H1 (cell line): ENCODE results near the gene PCNX3. TPM values are rescaled to one million over a fixed set of nuclear protein-coding genes. Genes with fewer than 3 reads are reported as not detected.

Experiments
- CTCF ChIA-PET: fragments of 300-600 bp; sonication (Branson Sonifier 250); formaldehyde crosslinking; loops from one replicate; lab custom pipeline; 2021; ENCODE audit not compliant: partially characterized antibody; lab: Charles Lee
- POLR2A ChIA-PET: fragments of 300-600 bp; sonication (Branson Sonifier 250); formaldehyde crosslinking; loops from one replicate; lab custom pipeline; 2021; ENCODE audit warnings: inconsistent platforms; ENCODE audit not compliant: partially characterized antibody; lab: Charles Lee
- DNase-seq, 2 experiments: peaks; one replicate each; pipeline versions ENCODE4 v3.0.0 to v3.0.0-alpha.2; 2010 to 2022; ENCODE audit warnings: low spot score in 2 of 2, low read depth in 1 of 2, mixed read lengths in 1 of 2
- FAIRE-seq: peaks from 2 replicates; lab custom pipeline; 2011; peaks lifted over from hg19 to GRCh38; lab: Jason Lieb, UNC
- H2AFZ ChIP-seq: 2 replicates; pipeline ENCODE4 v1.8.1; 2012; ENCODE audit warnings: low read length, inconsistent platforms
- H2AK5ac ChIP-seq: 2 replicates; pipeline ENCODE4 v1.6.1; 2013; ENCODE audit warnings: low read depth, low read length
- H2BK120ac ChIP-seq: replicated peaks from 2 replicates; pipeline ENCODE3; 2013; ENCODE audit warnings: low read depth, low read length, inconsistent platforms
- H2BK12ac ChIP-seq: 2 replicates; pipeline ENCODE4 v1.6.1; 2013; ENCODE audit warnings: low read depth, low read length
- H2BK15ac ChIP-seq: 2 replicates; pipeline ENCODE4 v1.6.1; 2013; ENCODE audit warnings: low read length
- H2BK20ac ChIP-seq: 2 replicates; pipeline ENCODE4 v1.6.1; 2013; ENCODE audit warnings: low read length
- H2BK5ac ChIP-seq: 2 replicates; pipeline ENCODE4 v1.6.1; 2013; ENCODE audit warnings: low read depth, low read length
- H3K14ac ChIP-seq: 2 replicates; pipeline ENCODE4 v1.6.1; 2013; ENCODE audit warnings: inconsistent platforms; ENCODE audit not compliant: insufficient read length
- H3K18ac ChIP-seq: 2 replicates; pipeline ENCODE4 v1.6.1; 2013; ENCODE audit warnings: low read length; ENCODE audit errors: extremely low read depth
- H3K23ac ChIP-seq: 2 replicates; pipeline ENCODE4 v1.6.1; 2013; ENCODE audit warnings: inconsistent platforms; ENCODE audit not compliant: insufficient read length
- H3K23me2 ChIP-seq: 2 replicates; pipeline ENCODE4 v1.6.1; 2013; ENCODE audit warnings: low read depth, low read length
- H3K27ac ChIP-seq: 2 replicates; pipeline ENCODE4 v1.6.1; 2011; ENCODE audit warnings: low read depth, low read length, inconsistent platforms
- H3K27me3 ChIP-seq, 4 experiments: replicated peaks in 1 of 4; 1 replicate in 1 of 4; 2 replicates in 3 of 4; pipeline versions ENCODE4 v1.6.1 to v1.8.1; 2011 to 2013; ENCODE audit warnings: low read length in 3 of 4, mild to moderate bottlenecking in 3 of 4, inconsistent platforms in 2 of 4, mixed read lengths in 2 of 4, moderate library complexity in 1 of 4; ENCODE audit not compliant: control insufficient read depth in 3 of 4, insufficient read depth in 3 of 4; ENCODE audit errors: extremely low read depth in 1 of 4
- H3K36me3 ChIP-seq, 4 experiments: 2 replicates each; pipeline versions ENCODE4 v1.6.1 to v1.8.1; 2011 to 2013; ENCODE audit warnings: mild to moderate bottlenecking in 4 of 4, low read length in 3 of 4, moderate library complexity in 2 of 4, control low read depth in 1 of 4, inconsistent platforms in 1 of 4; ENCODE audit not compliant: insufficient read depth in 4 of 4, control insufficient read depth in 2 of 4
- H3K4ac ChIP-seq: replicated peaks from 2 replicates; pipeline ENCODE3; 2013; ENCODE audit warnings: low read length, low read depth, mixed read lengths, inconsistent platforms; ENCODE audit not compliant: insufficient read length
- H3K4me1 ChIP-seq, 4 experiments: replicated peaks in 1 of 4; 1 replicate in 1 of 4; 2 replicates in 3 of 4; pipeline versions ENCODE4 v1.6.1 to v1.8.1; 2011 to 2013; ENCODE audit warnings: low read length in 3 of 4, inconsistent platforms in 2 of 4, mixed read lengths in 1 of 4; ENCODE audit not compliant: insufficient read depth in 4 of 4, control insufficient read depth in 3 of 4
- H3K4me2 ChIP-seq, 2 experiments: 2 replicates each; pipeline versions ENCODE4 v1.6.1 to v1.8.1; 2011 to 2013; ENCODE audit warnings: low read depth in 2 of 2, low read length in 2 of 2, control low read depth in 1 of 2, inconsistent platforms in 1 of 2, mild to moderate bottlenecking in 1 of 2; ENCODE audit not compliant: insufficient read depth in 1 of 2
- H3K4me3 ChIP-seq, 4 experiments: fragments of 200-600, 300-600 bp in 1 of 4; sonication (generic), shearing (Covaris generic), sonication (Bioruptor Twin) in 1 of 4; 2 replicates each; pipeline versions ENCODE4 v1.5.1 to v1.8.1; 2011 to 2016; ENCODE audit warnings: low read length in 4 of 4, low read depth in 3 of 4, control low read depth in 2 of 4, inconsistent platforms in 2 of 4, mild to moderate bottlenecking in 2 of 4, mixed read lengths in 1 of 4, moderate library complexity in 1 of 4; ENCODE audit not compliant: insufficient read depth in 2 of 4; ENCODE audit errors: extremely low read depth in 1 of 4
- H3K56ac ChIP-seq: replicated peaks from 2 replicates; pipeline ENCODE3; 2013; ENCODE audit warnings: low read depth, mild to moderate bottlenecking, mixed read lengths, low read length, inconsistent platforms; ENCODE audit not compliant: insufficient read length
- H3K79me1 ChIP-seq: 2 replicates; pipeline ENCODE4 v1.6.1; 2013; ENCODE audit warnings: low read depth, low read length, control low read depth
- H3K79me2 ChIP-seq, 2 experiments: 2 replicates each; pipeline versions ENCODE4 v1.6.1 to v1.8.1; 2012 to 2013; ENCODE audit warnings: low read length in 2 of 2, mild to moderate bottlenecking in 2 of 2, inconsistent platforms in 1 of 2; ENCODE audit not compliant: insufficient read depth in 2 of 2, control insufficient read depth in 1 of 2
- H3K9ac ChIP-seq, 4 experiments: replicated peaks in 1 of 4; 1 replicate in 1 of 4; 2 replicates in 3 of 4; pipeline versions ENCODE4 v1.6.1 to v1.8.1; 2011 to 2013; ENCODE audit warnings: low read depth in 3 of 4, low read length in 3 of 4, control low read depth in 2 of 4, mild to moderate bottlenecking in 2 of 4, moderate library complexity in 2 of 4, inconsistent platforms in 1 of 4; ENCODE audit errors: extremely low read depth in 1 of 4
- H3K9me3 ChIP-seq, 2 experiments: 2 replicates each; pipeline versions ENCODE4 v1.6.1 to v1.8.1; 2012 to 2013; ENCODE audit warnings: mild to moderate bottlenecking in 2 of 2, moderate library complexity in 2 of 2, control low read depth in 1 of 2, inconsistent platforms in 1 of 2, low read depth in 1 of 2, low read length in 1 of 2, mixed read lengths in 1 of 2; ENCODE audit not compliant: insufficient read depth in 2 of 2
- H4K20me1 ChIP-seq, 2 experiments: replicated peaks in 1 of 2; 2 replicates each; pipeline versions ENCODE3 to v1.8.1; 2011 to 2013; ENCODE audit warnings: inconsistent platforms in 2 of 2, low read length in 2 of 2, mild to moderate bottlenecking in 1 of 2; ENCODE audit not compliant: insufficient read depth in 2 of 2, control insufficient read depth in 1 of 2
- H4K5ac ChIP-seq: 2 replicates; pipeline ENCODE4 v1.6.1; 2013; ENCODE audit warnings: low read length, low read depth, mixed read lengths, inconsistent platforms; ENCODE audit not compliant: insufficient read length
- H4K8ac ChIP-seq: 2 replicates; pipeline ENCODE4 v1.8.0; 2013; ENCODE audit warnings: mild to moderate bottlenecking, moderate library complexity, low read length, inconsistent platforms; ENCODE audit not compliant: insufficient read depth; ENCODE audit errors: extremely low read depth
- H4K91ac ChIP-seq: replicated peaks from 2 replicates; pipeline ENCODE3; 2013; ENCODE audit warnings: low read length, mixed read lengths, inconsistent platforms; ENCODE audit not compliant: insufficient read length
- CBX8 ChIP-seq: fragments of 300-800, 300-1000 bp; sonication (generic); IDR thresholded peaks from 2 replicates; pipeline ENCODE4 v1.7.1; 2016; ENCODE audit warnings: low read depth, low read length, borderline replicate concordance
- EGR1 ChIP-seq: IDR thresholded peaks from 2 replicates; pipeline ENCODE4 v1.6.1; 2011; ENCODE audit warnings: low read depth, low read length, borderline replicate concordance
- HDAC6 ChIP-seq: IDR thresholded peaks from one replicate; pipeline ENCODE4 v1.7.1; 2012; ENCODE audit warnings: low read depth, mild to moderate bottlenecking, inconsistent platforms, low read length, moderate library complexity
- KDM1A ChIP-seq: fragments of 200-600, 300-600 bp; sonication (generic); IDR thresholded peaks from 2 replicates; pipeline ENCODE4 v1.7.1; 2016; ENCODE audit warnings: mild to moderate bottlenecking, low read length, borderline replicate concordance
- NANOG ChIP-seq: IDR thresholded peaks from 2 replicates; pipeline ENCODE4 v1.6.1; 2011; ENCODE audit warnings: low read length, low read depth, mild to moderate bottlenecking, inconsistent platforms; ENCODE audit not compliant: insufficient read depth, poor library complexity, severe bottlenecking
- RFX5 ChIP-seq: IDR thresholded peaks from 2 replicates; pipeline ENCODE4 v1.6.1; 2011; ENCODE audit warnings: low read depth, low read length, improper control_type of control experiment, borderline replicate concordance
- TCF12 ChIP-seq: IDR thresholded peaks from 2 replicates; pipeline ENCODE4 v1.6.1; 2011; ENCODE audit warnings: low read depth, mild to moderate bottlenecking, low read length
- YY1 ChIP-seq: IDR thresholded peaks from 2 replicates; pipeline ENCODE4 v1.6.1; 2011; ENCODE audit warnings: low read depth, mild to moderate bottlenecking, low read length
- WGBS, 2 experiments: shearing (Covaris generic) in 1 of 2; methylation state at CpG; one replicate each; pipeline versions ENCODE4 v1.1.6 to v1.1.7; 2013 to 2015; ENCODE audit warnings: low lambda C conversion rate in 2 of 2, mixed read lengths in 2 of 2, inconsistent platforms in 1 of 2, low coverage in 1 of 2, missing lambda C conversion rate in 1 of 2; ENCODE audit not compliant: insufficient replicate concordance in 2 of 2, insufficient coverage in 1 of 2, insufficient read length in 1 of 2; ENCODE audit errors: extremely low coverage in 1 of 2, missing lambda C conversion rate in 1 of 2; 5-methylcytosine and 5-hydroxymethylcytosine counted together
- polyA plus RNA-seq, 7 experiments: library from polyadenylated mRNA; depleted of rRNA in 3 of 7; stranded (reverse) in 5 of 7; unstranded in 2 of 7; fragments of >200 nt in 5 of 7; fragments of 200-250 nt in 2 of 7; gene quantifications; 1 replicate in 5 of 7; 2 replicates in 1 of 7; 4 replicates in 1 of 7; pipeline versions ENCODE4 v1.2.1 to v1.2.3, GENCODE V29; 2011 to 2013; ENCODE audit warnings: missing spikeins in 2 of 7, mixed read lengths in 2 of 7
- total RNA-seq: library from RNA; stranded (reverse); fragmentation: NEBNext Ultra II Directional; extraction: Animal tissue kit (Norgen Biotek cat#: 25700); gene quantifications from 2 replicates; pipeline ENCODE4 v1.2.1, GENCODE V29; 2021
- TF ChIP-seq, protein P1 (sequence below): IDR thresholded peaks from 2 replicates; pipeline ENCODE4 v1.6.1; 2012; ENCODE audit warnings: low read length, inconsistent platforms

PCNX3 gene
- total and polyA plus RNA-seq, 2 of the 8 experiments (the other 6 are each of a cell fraction or from before 2014, with no cell fraction given), result 27.2 to 38.8 TPM

- POLR2A ChIA-PET, result interaction anchor here (1.0 to 5.3 kb wide), 5 partner anchors 9 to 182 kb away, joined by 3 to 56 read pairs (median 39); partner anchors contain the start of genes RELA, SIPA1 and SNX32
- H3K23me2 ChIP-seq, result peaks cover 8% of the 10 kb centered on the region; the same call in 1 of the 2 replicates
- H3K18ac ChIP-seq, result no peak overlapping the region
- no peak overlapping the region for H2BK12ac ChIP-seq
- H4K20me1 ChIP-seq, result peaks cover 2 to 11% of the 10 kb centered on the region in 2 experiments
- CTCF ChIA-PET, result interaction anchor here (0.9 to 3.7 kb wide), 5 partner anchors 9 to 199 kb away, joined by 3 to 16 read pairs (median 4); partner anchors contain the start of genes RELA and SIPA1
- H2AFZ ChIP-seq, result no peak overlapping the region
- DNase-seq (no peak), FAIRE-seq (no peak)
- WGBS, 2 experiments, result 100% methylated on average over 3 of the region's 3 CpGs; no CpG with 5 or more reads in 1 of the 2 experiments
- H3K9me3 ChIP-seq, result no peaks in the 10 kb centered on the region
- no peak overlapping the region for H2BK5ac ChIP-seq
- H3K79me1 ChIP-seq, result peaks cover 2% of the 10 kb centered on the region; the same call in 1 of the 2 replicates
- no peak overlapping the region for H3K23ac ChIP-seq
- no peak overlapping the region for H3K9ac ChIP-seq
- H3K4me3 ChIP-seq, result no peak overlapping the region
- peaks cover 0 to 12% (median 8%) of the 10 kb centered on the region in 4 experiments; a peak in 6 of 7 replicates for H3K4me1 ChIP-seq
- no peaks in the 10 kb centered on the region for H3K79me2 ChIP-seq
- H2BK20ac ChIP-seq, result no peak overlapping the region
- no peak overlapping the region for H4K91ac ChIP-seq
- no peak overlapping the region for H4K8ac ChIP-seq
- H4K5ac ChIP-seq, result no peak overlapping the region
- H3K56ac ChIP-seq, result no peak overlapping the region
- no peak overlapping the region for H3K27ac ChIP-seq
- H3K4me2 ChIP-seq, result no peak overlapping the region; a peak in 1 of 4 replicates
- H3K36me3 ChIP-seq, result peaks cover 7 to 20% (median 10%) of the 10 kb centered on the region in 4 experiments; a peak in 7 of 8 replicates
- H2BK120ac ChIP-seq, result no peak overlapping the region
- no peak overlapping the region for H2AK5ac ChIP-seq
- H2BK15ac ChIP-seq, result no peak overlapping the region
- no peak overlapping the region for H3K4ac ChIP-seq
- no peak for TF ChIP-seq HDAC6
- no peak for TF ChIP-seq RFX5
- no peak for TF ChIP-seq YY1
- TF ChIP-seq NANOG, result no peak
- TF ChIP-seq, protein P1, sequence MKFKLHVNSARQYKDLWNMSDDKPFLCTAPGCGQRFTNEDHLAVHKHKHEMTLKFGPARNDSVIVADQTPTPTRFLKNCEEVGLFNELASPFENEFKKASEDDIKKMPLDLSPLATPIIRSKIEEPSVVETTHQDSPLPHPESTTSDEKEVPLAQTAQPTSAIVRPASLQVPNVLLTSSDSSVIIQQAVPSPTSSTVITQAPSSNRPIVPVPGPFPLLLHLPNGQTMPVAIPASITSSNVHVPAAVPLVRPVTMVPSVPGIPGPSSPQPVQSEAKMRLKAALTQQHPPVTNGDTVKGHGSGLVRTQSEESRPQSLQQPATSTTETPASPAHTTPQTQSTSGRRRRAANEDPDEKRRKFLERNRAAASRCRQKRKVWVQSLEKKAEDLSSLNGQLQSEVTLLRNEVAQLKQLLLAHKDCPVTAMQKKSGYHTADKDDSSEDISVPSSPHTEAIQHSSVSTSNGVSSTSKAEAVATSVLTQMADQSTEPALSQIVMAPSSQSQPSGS, result no peak
- TF ChIP-seq TCF12, result no peak
- TF ChIP-seq KDM1A, result no peak
- TF ChIP-seq CBX8, result no peak
- TF ChIP-seq EGR1, result no peak
- no peak overlapping the region for H3K14ac ChIP-seq
- H3K27me3 ChIP-seq, result peaks cover 0 to 5% (median 2%) of the 10 kb centered on the region in 4 experiments; a peak in 1 of 7 replicates
Measured at GRCh38 chr11:65651339-65651588, 35.7 kb downstream of the PCNX3 start.
